Fibroblast of lung (primary cell): Measurements from ENCODE around the gene PCLAF.

ENCODE experiments used
- EZH2 ChIP-seq: IDR thresholded peaks from 2 replicates; pipeline ENCODE4 v1.5.1; 2012; ENCODE audit warnings: low read length, control low read depth, mild to moderate bottlenecking; ENCODE audit errors: missing control alignments
- TF ChIP-seq, protein P1 (sequence below), 2 donors: IDR thresholded peaks in 1 of 2; conservative IDR thresholded peaks in 1 of 2; 1 replicate in 1 of 2; 2 replicates in 1 of 2; pipeline ENCODE4 v1.5.1; 2011 to 2012; ENCODE audit warnings: low read length in 2 of 2, control low read depth in 1 of 2, inconsistent platforms in 1 of 2, low read depth in 1 of 2, mild to moderate bottlenecking in 1 of 2

DNA sequence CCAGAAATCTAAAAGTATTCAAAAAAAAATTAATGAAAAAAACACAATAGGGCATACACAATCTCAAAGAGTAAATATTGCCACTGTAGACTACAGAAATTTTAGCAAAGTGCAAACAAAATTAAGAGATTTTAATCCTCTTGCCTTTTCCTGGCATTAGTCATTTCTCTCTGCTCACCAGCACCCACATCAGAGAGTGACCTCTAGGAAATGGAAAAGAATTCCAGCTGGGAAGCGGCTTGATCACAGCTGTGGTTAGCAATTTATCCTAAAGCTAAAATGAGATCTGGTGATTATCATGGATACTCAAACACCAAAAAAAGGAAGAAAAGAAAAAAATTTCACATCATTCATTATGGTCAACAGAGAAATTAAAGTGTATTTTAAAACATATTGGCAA, 32.8 kb downstream of the PCLAF start:
- TF ChIP-seq EZH2 = no peak
- TF ChIP-seq, protein P1, sequence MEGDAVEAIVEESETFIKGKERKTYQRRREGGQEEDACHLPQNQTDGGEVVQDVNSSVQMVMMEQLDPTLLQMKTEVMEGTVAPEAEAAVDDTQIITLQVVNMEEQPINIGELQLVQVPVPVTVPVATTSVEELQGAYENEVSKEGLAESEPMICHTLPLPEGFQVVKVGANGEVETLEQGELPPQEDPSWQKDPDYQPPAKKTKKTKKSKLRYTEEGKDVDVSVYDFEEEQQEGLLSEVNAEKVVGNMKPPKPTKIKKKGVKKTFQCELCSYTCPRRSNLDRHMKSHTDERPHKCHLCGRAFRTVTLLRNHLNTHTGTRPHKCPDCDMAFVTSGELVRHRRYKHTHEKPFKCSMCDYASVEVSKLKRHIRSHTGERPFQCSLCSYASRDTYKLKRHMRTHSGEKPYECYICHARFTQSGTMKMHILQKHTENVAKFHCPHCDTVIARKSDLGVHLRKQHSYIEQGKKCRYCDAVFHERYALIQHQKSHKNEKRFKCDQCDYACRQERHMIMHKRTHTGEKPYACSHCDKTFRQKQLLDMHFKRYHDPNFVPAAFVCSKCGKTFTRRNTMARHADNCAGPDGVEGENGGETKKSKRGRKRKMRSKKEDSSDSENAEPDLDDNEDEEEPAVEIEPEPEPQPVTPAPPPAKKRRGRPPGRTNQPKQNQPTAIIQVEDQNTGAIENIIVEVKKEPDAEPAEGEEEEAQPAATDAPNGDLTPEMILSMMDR (conservative IDR thresholded peaks at IDR 0.05 in 1 of 2, IDR thresholded peaks at IDR 0.05 in 1 of 2; ENCODE audit: low read depth in 1 of 2, low read length in 2 of 2) = no peak
